ENCODE results near the gene EPHA1.
A peak's percentile ranks its signal among the peaks of the same experiment; 100 is the strongest.

EPHA1 gene

GRCh38 chr7:143369678-143370651 lies 38.7 kb downstream of the EPHA1 start:
- no peak for DNase-seq

- no peak for DNase-seq
These were observed 40.3 kb downstream of the EPHA1 start for GRCh38 chr7:143368387-143368786.

- DNase-seq: no peak
These were observed 40.7 kb downstream of the EPHA1 start for GRCh38 chr7:143367972-143368371.

- DNase-seq: no peak
These were observed 45.4 kb downstream of the EPHA1 start for GRCh38 chr7:143363016-143363937.

- no peak for DNase-seq
These were observed 46.3 kb downstream of the EPHA1 start, which contains the start of gene FAM131B for GRCh38 chr7:143362131-143363015. Gene FAM131B (minus strand): TSS chr7:143362713. CDS start chr7:143362603, 110 bp downstream.

GRCh38 chr7:143361552-143362130 lies 47.0 kb downstream of the EPHA1 start:
- no peak for DNase-seq

- no peak for DNase-seq
These were observed 47.7 kb downstream of the EPHA1 start for GRCh38 chr7:143360788-143361551.

- no peak for DNase-seq
These were observed 48.8 kb downstream of the EPHA1 start for GRCh38 chr7:143359771-143360353.

GRCh38 chr7:143358626-143359025 lies 50.0 kb downstream of the EPHA1 start:
- no peak for DNase-seq

- no peak for DNase-seq
These were observed 52.1 kb downstream of the EPHA1 start for GRCh38 chr7:143356414-143357050.

GRCh38 chr7:143355450-143356385 lies 52.9 kb downstream of the EPHA1 start:
- DNase-seq: no peak

- DNase-seq: no peak
These were observed 53.7 kb downstream of the EPHA1 start for GRCh38 chr7:143354965-143355364.

- DNase-seq: no peak
These were observed 54.3 kb downstream of the EPHA1 start for GRCh38 chr7:143354376-143354775.

GRCh38 chr7:143352531-143353002 lies 56.1 kb downstream of the EPHA1 start:
- DNase-seq: no peak

GRCh38 chr7:143351574-143351973 lies 57.1 kb downstream of the EPHA1 start:
- no peak for DNase-seq

GRCh38 chr7:143351060-143351459 lies 57.6 kb downstream of the EPHA1 start:
- DNase-seq: no peak

- DNase-seq: no peak
These were observed 60.7 kb downstream of the EPHA1 start for GRCh38 chr7:143347950-143348349.

- DNase-seq: no peak
These were observed 62.6 kb downstream of the EPHA1 start for GRCh38 chr7:143346018-143346417.

GRCh38 chr7:143345428-143345900 lies 63.2 kb downstream of the EPHA1 start:
- DNase-seq: peak; percentile 63

All from activated CD4-positive, alpha-beta T cell treated with anti-CD3 and anti-CD28 coated beads, Interleukin-2, amount 50 U/mL, for 16 hours (primary cell).